ENCODE data around the gene UAP1.

Gene UAP1

GRCh38 chr1:162619076-162619475 lies 57.6 kb downstream of the UAP1 start:
- DNase-seq = no peak

GRCh38 chr1:162621256-162621655 lies 59.7 kb downstream of the UAP1 start:
- DNase-seq = no peak

GRCh38 chr1:162625679-162626078 lies 64.2 kb downstream of the UAP1 start:
- DNase-seq = no peak

GRCh38 chr1:162626094-162626493 lies 64.6 kb downstream of the UAP1 start:
- no peak for DNase-seq

GRCh38 chr1:162626761-162627160 lies 65.2 kb downstream of the UAP1 start:
- no peak for DNase-seq

- DNase-seq = peak in 1 of 2 donors; percentile 17
Measured at GRCh38 chr1:162627662-162628296, 66.3 kb downstream of the UAP1 start.

- DNase-seq = no peak
Measured at GRCh38 chr1:162629077-162629627, 67.6 kb downstream of the UAP1 start.

- DNase-seq = no peak
Measured at GRCh38 chr1:162629651-162630050, 68.1 kb downstream of the UAP1 start.

GRCh38 chr1:162631546-162632191 lies 70.1 kb downstream of the UAP1 start:
- no peak for DNase-seq

GRCh38 chr1:162632217-162632666 lies 70.7 kb downstream of the UAP1 start, which contains the start of gene DDR2:
TSS of gene DDR2 (plus strand) at chr1:162632464. CDS start at chr1:162719064, 86,600 bp downstream.
- DNase-seq = no peak

- no peak for DNase-seq
Measured at GRCh38 chr1:162632698-162633080, 71.2 kb downstream of the UAP1 start.

GRCh38 chr1:162633081-162633762 lies 71.7 kb downstream of the UAP1 start:
- no peak for DNase-seq

- DNase-seq = no peak
Measured at GRCh38 chr1:162635418-162635817, 73.9 kb downstream of the UAP1 start.

- no peak for DNase-seq
Measured at GRCh38 chr1:162639718-162640117, 78.2 kb downstream of the UAP1 start.

GRCh38 chr1:162641114-162641513 lies 79.6 kb downstream of the UAP1 start:
- DNase-seq = no peak

- no peak for DNase-seq
Measured at GRCh38 chr1:162644986-162645314, 83.4 kb downstream of the UAP1 start.

GRCh38 chr1:162645666-162646065 lies 84.1 kb downstream of the UAP1 start:
- DNase-seq = no peak

- no peak for DNase-seq
Measured at GRCh38 chr1:162649583-162649982, 88.1 kb downstream of the UAP1 start.
